Stimulated activated naive B cell treated with anti-CD40 and anti-IgM and Interleukin-4, amounts not matched to agents 10 μg/mL and 1 μg/mL and 100 μg/mL, for 72 hours (primary cell): Measurements from ENCODE around the gene NTN1.

Experiments used
- ATAC-seq, 2 donors: fragments of 150-1000 bp; cut with Tn5 transposase; replicated peaks; 2 replicates each; pipeline ENCODE4 v1.10.0; 2021; ENCODE audit warnings: moderate library complexity in 1 of 2
- DNase-seq: peaks from one replicate; pipeline ENCODE4 v3.0.0; 2021
- H3K27ac Mint-ChIP-seq: one replicate; pipeline ENCODE4 v1.8.0; 2022; ENCODE audit warnings: mild to moderate bottlenecking, mixed read lengths
- H3K27me3 Mint-ChIP-seq, 2 donors: one replicate each; pipeline ENCODE4 v1.8.0; 2022; ENCODE audit warnings: mixed read lengths in 2 of 2
- H3K36me3 Mint-ChIP-seq, 2 donors: one replicate each; pipeline ENCODE4 v1.8.0; 2022; ENCODE audit warnings: mixed read lengths in 2 of 2, mild to moderate bottlenecking in 1 of 2
- H3K4me1 Mint-ChIP-seq, 2 donors: one replicate each; pipeline ENCODE4 v1.8.0; 2022; ENCODE audit warnings: mixed read lengths in 2 of 2, mild to moderate bottlenecking in 1 of 2
- H3K4me3 Mint-ChIP-seq, 2 donors: one replicate each; pipeline ENCODE4 v1.8.0; 2022; ENCODE audit warnings: mild to moderate bottlenecking in 2 of 2, mixed read lengths in 2 of 2, moderate library complexity in 1 of 2
- H3K9me3 Mint-ChIP-seq, 2 donors: one replicate each; pipeline ENCODE4 v1.8.0; 2022; ENCODE audit warnings: mixed read lengths in 2 of 2, mild to moderate bottlenecking in 1 of 2

Gene NTN1

DNA sequence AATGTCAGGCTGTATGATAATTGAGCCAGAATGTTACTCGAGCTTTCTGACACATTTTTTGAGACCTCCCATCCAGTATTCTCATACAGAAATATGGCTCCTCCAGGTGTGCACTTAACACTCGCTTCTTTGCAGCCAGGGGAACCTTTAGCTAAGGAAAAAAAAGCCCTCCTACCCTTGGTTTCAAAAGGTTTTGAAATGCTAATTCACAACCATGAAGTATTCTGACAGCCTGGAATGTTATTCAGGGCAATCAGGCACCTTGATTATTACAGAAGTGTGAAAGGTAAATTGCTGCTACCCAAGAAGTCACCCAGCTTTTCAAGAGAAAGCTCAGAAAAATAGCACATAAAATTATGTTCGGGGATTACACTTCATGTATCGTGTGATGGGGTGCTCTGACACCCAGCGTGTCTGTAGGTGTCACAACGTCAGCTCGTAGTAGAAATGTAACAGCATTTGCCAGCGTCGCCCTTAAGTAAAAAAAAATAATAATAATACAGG is 41.1 kb downstream of the NTN1 start:
- ATAC-seq = no peak
- no peak for DNase-seq
- H3K4me1 Mint-ChIP-seq = no peaks in the 10 kb centered on the region

GRCh38 chr17:9064311-9064834 is 43.1 kb downstream of the NTN1 start:
- Mint-ChIP-seq H3K27ac (no peak overlapping the region), H3K36me3 (peaks cover 0 to 1% of the 10 kb centered on the region in 2 donors), H3K4me1 (no peaks in the 10 kb centered on the region), H3K27me3 (peaks cover 15 to 21% of the 10 kb centered on the region in 2 donors), H3K9me3 (peaks cover 0 to 1% of the 10 kb centered on the region in 2 donors), H3K4me3 (no peak overlapping the region)
- DNase-seq = no peak
- no peak for ATAC-seq

More for the DNA sequence above, 41.1 kb downstream of the NTN1 start:
- peaks cover 0 to 1% of the 10 kb centered on the region in 2 donors for H3K9me3 Mint-ChIP-seq
- peaks cover 16 to 21% of the 10 kb centered on the region in 2 donors for H3K27me3 Mint-ChIP-seq
- H3K4me3 Mint-ChIP-seq = no peak overlapping the region
- no peak overlapping the region for H3K27ac Mint-ChIP-seq
- H3K36me3 Mint-ChIP-seq = peaks cover 0 to 1% of the 10 kb centered on the region in 2 donors

GRCh38 chr17:9071016-9071415 is 49.7 kb downstream of the NTN1 start:
- ATAC-seq (no peak), DNase-seq (no peak)
- Mint-ChIP-seq H3K27ac (no peak overlapping the region), H3K4me1 (no peaks in the 10 kb centered on the region), H3K4me3 (no peak overlapping the region), H3K9me3 (no peaks in the 10 kb centered on the region), H3K27me3 (peaks cover 13 to 15% of the 10 kb centered on the region in 2 donors), H3K36me3 (no peaks in the 10 kb centered on the region)

DNA sequence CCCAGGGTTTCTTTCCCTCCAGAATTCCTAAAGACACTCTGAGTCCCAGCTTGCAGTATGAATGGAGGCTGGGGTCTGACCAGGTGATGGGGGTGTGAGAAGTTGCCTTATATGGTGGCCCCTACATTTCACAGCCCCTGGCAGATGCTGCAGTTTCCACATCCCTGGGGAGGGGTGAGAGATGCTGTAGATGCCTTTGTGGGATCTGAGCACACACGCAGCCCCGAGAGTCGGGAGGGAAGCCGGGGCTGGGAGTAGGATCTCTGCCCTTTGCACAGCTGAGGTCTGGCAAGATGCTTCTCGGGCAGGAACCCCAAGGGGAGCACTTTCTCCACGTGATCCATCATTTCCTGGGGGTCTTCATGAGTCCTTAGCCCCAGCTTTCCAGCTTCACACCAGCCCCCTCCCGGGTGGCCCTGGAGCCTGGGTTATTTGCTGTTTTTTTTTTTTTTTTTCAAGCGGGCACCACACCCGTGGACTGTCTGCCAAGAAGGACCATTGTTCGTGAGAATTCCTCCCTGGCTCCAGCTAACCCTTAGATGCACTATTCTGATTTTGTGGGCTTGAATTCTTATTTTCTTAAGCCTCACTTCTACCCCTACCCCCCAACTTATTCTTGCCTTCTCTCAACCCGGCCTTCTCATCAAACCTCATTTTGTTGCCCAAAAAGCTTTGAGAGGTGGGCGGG is 50.6 kb downstream of the NTN1 start:
- H3K27me3 Mint-ChIP-seq = peaks cover 14 to 15% of the 10 kb centered on the region in 2 donors
- no peaks in the 10 kb centered on the region for H3K36me3 Mint-ChIP-seq
- no peak overlapping the region for H3K4me3 Mint-ChIP-seq
- H3K9me3 Mint-ChIP-seq = no peaks in the 10 kb centered on the region
- ATAC-seq (no peak), DNase-seq (no peak)
- H3K4me1 Mint-ChIP-seq = no peaks in the 10 kb centered on the region
- H3K27ac Mint-ChIP-seq = no peak overlapping the region

DNA sequence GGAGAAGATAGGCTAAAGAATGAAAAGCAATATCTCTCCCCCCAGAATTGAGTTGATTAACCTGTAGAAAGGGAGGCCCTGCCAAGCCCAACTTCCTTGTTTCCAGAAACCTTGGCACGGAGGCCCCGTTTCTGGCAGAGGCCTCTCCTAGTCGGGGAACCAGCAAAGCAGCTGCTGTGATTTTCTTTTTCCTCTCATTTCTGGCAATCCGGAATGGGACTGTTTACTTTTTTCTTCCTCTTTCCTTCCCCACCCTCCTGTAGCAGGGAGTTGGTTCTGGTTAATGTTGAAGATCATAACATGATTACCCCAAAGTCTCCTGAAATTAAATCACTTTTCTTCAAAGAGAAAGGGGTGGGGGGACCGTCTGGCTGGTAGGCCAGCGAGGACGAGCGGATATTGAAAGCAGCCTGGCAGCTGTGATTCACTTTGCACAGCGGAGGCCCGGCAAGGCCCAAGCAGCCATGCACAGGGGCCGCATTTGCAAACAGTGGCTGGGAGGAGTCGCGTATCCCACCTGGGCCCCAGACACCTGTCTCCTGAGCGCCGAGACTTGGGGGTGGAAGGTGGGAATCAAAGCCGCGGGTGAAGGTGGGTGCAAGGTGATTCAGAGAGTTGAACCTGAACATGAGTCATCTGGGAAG is 51.5 kb downstream of the NTN1 start:
- Mint-ChIP-seq H3K9me3 (no peaks in the 10 kb centered on the region), H3K4me1 (no peaks in the 10 kb centered on the region), H3K27ac (no peak overlapping the region), H3K27me3 (peaks cover 15 to 17% of the 10 kb centered on the region in 2 donors), H3K4me3 (no peak overlapping the region), H3K36me3 (no peaks in the 10 kb centered on the region)
- no peak for ATAC-seq
- DNase-seq = no peak

DNA sequence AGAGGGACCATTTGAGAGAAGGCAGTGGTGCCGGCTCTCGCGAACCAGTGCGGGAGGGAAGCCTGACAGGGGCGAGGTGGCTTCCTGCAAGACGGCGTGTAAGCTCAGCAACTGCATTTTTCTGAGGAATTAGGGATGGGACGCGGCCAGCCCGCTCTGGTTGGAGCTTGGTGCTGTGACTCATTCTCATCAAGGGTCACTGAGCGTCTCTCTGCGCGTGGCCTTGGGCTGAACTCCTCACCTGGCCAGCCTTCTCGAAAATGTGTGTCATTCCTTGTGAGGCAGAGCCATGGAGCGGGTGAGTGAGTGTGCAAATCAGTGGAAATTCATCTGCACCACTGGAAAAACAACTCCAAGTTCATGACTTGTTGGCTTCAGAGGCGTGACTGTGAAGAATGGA is 52.8 kb downstream of the NTN1 start:
- DNase-seq (no peak), ATAC-seq (no peak)
- H3K4me1 Mint-ChIP-seq = peaks cover 0 to 2% of the 10 kb centered on the region in 2 donors
- H3K27ac Mint-ChIP-seq = no peak overlapping the region
- H3K36me3 Mint-ChIP-seq = no peaks in the 10 kb centered on the region
- H3K4me3 Mint-ChIP-seq = no peak overlapping the region
- H3K27me3 Mint-ChIP-seq = peaks cover 15 to 17% of the 10 kb centered on the region in 2 donors
- no peaks in the 10 kb centered on the region for H3K9me3 Mint-ChIP-seq

- DNase-seq = no peak
- peaks cover 0 to 8% of the 10 kb centered on the region in 2 donors for H3K27me3 Mint-ChIP-seq
- peaks cover 2 to 4% of the 10 kb centered on the region in 2 donors for H3K36me3 Mint-ChIP-seq
- H3K4me1 Mint-ChIP-seq = peaks cover 4 to 5% of the 10 kb centered on the region in 2 donors
- no peak overlapping the region for H3K4me3 Mint-ChIP-seq
- no peak overlapping the region for H3K27ac Mint-ChIP-seq
- H3K9me3 Mint-ChIP-seq = peaks cover 3 to 4% of the 10 kb centered on the region in 2 donors
- ATAC-seq = no peak
These were observed 58.3 kb downstream of the NTN1 start for GRCh38 chr17:9079461-9080103.

DNA sequence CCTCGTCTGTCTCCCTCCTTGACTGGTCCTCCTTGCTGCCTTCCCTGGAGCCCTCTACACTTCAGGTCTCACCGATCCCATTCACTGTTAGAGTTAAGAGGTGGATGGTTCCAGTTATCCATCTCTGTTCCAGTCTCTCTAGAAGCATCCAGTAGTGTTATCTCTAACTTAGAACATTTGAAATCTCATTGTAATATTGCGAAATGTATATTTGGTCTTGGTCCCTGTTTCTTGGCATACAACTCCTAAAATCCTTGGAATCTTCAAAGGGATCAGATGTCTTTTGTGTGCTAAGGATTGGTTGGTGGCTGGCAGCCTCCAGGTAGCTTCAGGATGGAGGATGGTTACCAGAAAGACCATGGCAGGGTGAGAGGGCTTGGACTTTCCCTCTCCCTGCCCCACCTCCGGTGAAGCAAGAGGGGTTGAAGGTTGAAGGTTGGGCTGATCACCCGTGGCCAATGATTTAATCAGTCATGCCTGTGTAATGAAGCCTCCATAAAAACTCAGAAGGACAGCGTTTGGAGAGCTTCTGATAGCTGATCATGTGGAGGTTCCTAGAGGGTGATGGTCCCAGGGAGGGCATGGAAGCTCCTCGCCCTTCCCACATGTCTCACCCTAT is 59.1 kb downstream of the NTN1 start:
- no peak for ATAC-seq
- no peak overlapping the region for H3K4me3 Mint-ChIP-seq
- peaks cover 4 to 5% of the 10 kb centered on the region in 2 donors for H3K4me1 Mint-ChIP-seq
- no peak for DNase-seq
- peaks cover 3 to 4% of the 10 kb centered on the region in 2 donors for H3K9me3 Mint-ChIP-seq
- H3K36me3 Mint-ChIP-seq = peaks cover 2 to 4% of the 10 kb centered on the region in 2 donors
- H3K27me3 Mint-ChIP-seq = peaks cover 0 to 8% of the 10 kb centered on the region in 2 donors
- H3K27ac Mint-ChIP-seq = peak overlapping the region; percentile 45

- Mint-ChIP-seq H3K27ac (no peak overlapping the region), H3K36me3 (peaks cover 2 to 4% of the 10 kb centered on the region in 2 donors), H3K4me1 (peaks cover 4 to 5% of the 10 kb centered on the region in 2 donors), H3K27me3 (peaks cover 0 to 4% of the 10 kb centered on the region in 2 donors), H3K9me3 (peaks cover 3 to 4% of the 10 kb centered on the region in 2 donors), H3K4me3 (no peak overlapping the region)
- DNase-seq (no peak), ATAC-seq (no peak)
These were observed 59.7 kb downstream of the NTN1 start for GRCh38 chr17:9080983-9081382.

DNA sequence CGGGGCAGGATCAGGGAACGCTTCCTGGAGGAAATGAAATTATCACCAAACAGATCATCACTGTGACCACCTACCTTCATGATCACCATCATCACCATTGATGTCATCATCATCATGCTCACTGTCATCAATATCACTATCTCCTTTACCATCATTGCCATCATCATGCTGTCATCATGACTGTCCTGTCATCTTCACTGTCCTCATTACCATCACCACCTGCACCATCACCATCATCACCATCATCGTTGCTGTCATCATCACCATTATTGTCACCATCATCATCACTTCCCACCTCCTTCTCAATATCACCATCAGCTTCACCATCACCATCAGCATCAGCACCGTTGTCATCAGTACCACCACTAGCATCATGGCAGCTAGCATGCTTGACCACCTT is 65.3 kb downstream of the NTN1 start:
- Mint-ChIP-seq H3K4me3 (no peak overlapping the region), H3K27ac (no peak overlapping the region), H3K4me1 (no peaks in the 10 kb centered on the region), H3K9me3 (no peaks in the 10 kb centered on the region), H3K36me3 (no peaks in the 10 kb centered on the region), H3K27me3 (peaks cover 0 to 12% of the 10 kb centered on the region in 2 donors)
- ATAC-seq = no peak
- DNase-seq = no peak

- no peak overlapping the region for H3K27ac Mint-ChIP-seq
- no peaks in the 10 kb centered on the region for H3K9me3 Mint-ChIP-seq
- DNase-seq (no peak), ATAC-seq (no peak)
- H3K4me1 Mint-ChIP-seq = no peaks in the 10 kb centered on the region
- no peaks in the 10 kb centered on the region for H3K36me3 Mint-ChIP-seq
- H3K27me3 Mint-ChIP-seq = peaks cover 0 to 12% of the 10 kb centered on the region in 2 donors
- H3K4me3 Mint-ChIP-seq = no peak overlapping the region
These were observed 66.6 kb downstream of the NTN1 start for GRCh38 chr17:9087921-9088320.

DNA sequence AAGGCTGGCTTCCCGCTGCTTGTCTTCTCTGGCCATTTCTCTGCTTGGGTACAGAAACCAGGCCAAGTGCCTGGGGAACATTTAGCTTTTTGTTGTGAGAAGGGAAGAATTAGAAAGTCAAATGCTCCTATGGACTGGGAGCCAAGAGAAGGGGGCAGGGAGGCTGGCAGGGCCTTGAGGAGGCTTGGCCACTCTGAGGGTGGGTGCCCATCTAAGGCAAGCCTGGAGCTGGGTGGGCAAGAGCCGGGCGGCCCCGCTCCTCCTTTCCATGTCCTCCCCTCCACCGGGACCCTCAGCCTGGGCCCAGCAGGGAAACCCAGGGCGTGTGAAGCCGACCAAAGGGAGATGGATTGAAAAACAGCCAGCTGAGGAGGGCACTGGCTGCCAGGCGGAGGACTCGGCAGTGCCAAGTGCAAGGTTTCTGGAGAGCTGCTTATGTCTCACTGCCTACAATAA is 69.4 kb downstream of the NTN1 start:
- Mint-ChIP-seq H3K9me3 (no peaks in the 10 kb centered on the region), H3K27ac (no peak overlapping the region), H3K4me1 (no peaks in the 10 kb centered on the region), H3K36me3 (no peaks in the 10 kb centered on the region), H3K4me3 (no peak overlapping the region), H3K27me3 (peaks cover 0 to 12% of the 10 kb centered on the region in 2 donors)
- no peak for ATAC-seq
- no peak for DNase-seq

GRCh38 chr17:9094193-9094592 is 72.9 kb downstream of the NTN1 start:
- DNase-seq (no peak), ATAC-seq (no peak)
- Mint-ChIP-seq H3K27ac (no peak overlapping the region), H3K9me3 (no peaks in the 10 kb centered on the region), H3K4me1 (no peaks in the 10 kb centered on the region), H3K4me3 (no peak overlapping the region), H3K27me3 (peaks cover 9 to 17% of the 10 kb centered on the region in 2 donors), H3K36me3 (no peaks in the 10 kb centered on the region)

DNA sequence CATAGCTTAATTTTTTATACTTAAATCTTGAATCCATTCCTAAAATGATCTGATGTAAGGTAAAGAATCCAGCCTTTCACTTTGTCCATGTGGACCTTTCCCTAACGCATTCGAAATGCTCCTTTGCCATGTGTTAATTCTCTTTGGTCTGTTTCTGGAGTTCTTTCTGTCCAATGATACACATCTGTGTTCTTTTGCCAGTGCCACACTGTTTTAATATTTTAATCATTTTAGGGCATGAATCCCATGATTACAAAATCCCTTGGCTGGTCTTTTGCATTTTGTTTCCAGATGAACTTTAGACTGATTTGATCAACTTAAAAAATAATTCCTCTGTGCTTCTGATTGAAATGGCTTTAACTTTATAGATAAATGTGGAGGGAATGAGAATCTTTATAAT is 74.1 kb downstream of the NTN1 start:
- Mint-ChIP-seq H3K36me3 (no peaks in the 10 kb centered on the region), H3K4me3 (no peak overlapping the region), H3K9me3 (no peaks in the 10 kb centered on the region), H3K4me1 (no peaks in the 10 kb centered on the region), H3K27me3 (peaks cover 13 to 24% of the 10 kb centered on the region in 2 donors), H3K27ac (no peak overlapping the region)
- no peak for DNase-seq
- ATAC-seq = no peak
